Naive B cell (primary cell): ENCODE results near the gene COX14. TPM values are rescaled to one million over a fixed set of nuclear protein-coding genes. Genes with fewer than 3 reads are reported as not detected.
A peak's percentile ranks its signal among the peaks of the same experiment; 100 is the strongest.

ENCODE experiments used
- ATAC-seq, 2 donors: fragments of 150-1000 bp; cut with Tn5 transposase; 2 replicates each; pipeline ENCODE4 v1.10.0; 2021; ENCODE audit warnings: low read depth in 2 of 2, mild to moderate bottlenecking in 2 of 2, moderate library complexity in 2 of 2
- DNase-seq: peaks from one replicate; pipeline ENCODE4 v3.0.0; 2022
- H3K27ac Mint-ChIP-seq, 6 donors: one replicate each; pipeline ENCODE4 v1.8.0; 2020 to 2022; ENCODE audit warnings: mild to moderate bottlenecking in 6 of 6, mixed read lengths in 6 of 6, moderate library complexity in 5 of 6, inconsistent platforms in 2 of 6
- H3K27me3 Mint-ChIP-seq, 3 donors: one replicate each; pipeline ENCODE4 v1.8.0; 2021 to 2022; ENCODE audit warnings: mixed read lengths in 3 of 3, mild to moderate bottlenecking in 1 of 3
- H3K36me3 Mint-ChIP-seq, 2 donors: one replicate each; pipeline ENCODE4 v1.8.0; 2020 to 2022; ENCODE audit warnings: mixed read lengths in 2 of 2, inconsistent platforms in 1 of 2, mild to moderate bottlenecking in 1 of 2
- H3K4me1 Mint-ChIP-seq, 3 donors: one replicate each; pipeline ENCODE4 v1.8.0; 2020 to 2022; ENCODE audit warnings: mixed read lengths in 3 of 3, inconsistent platforms in 1 of 3, mild to moderate bottlenecking in 1 of 3, moderate library complexity in 1 of 3
- H3K4me3 Mint-ChIP-seq, 8 donors: one replicate each; pipeline ENCODE4 v1.8.0; 2020 to 2022; ENCODE audit warnings: mild to moderate bottlenecking in 8 of 8, mixed read lengths in 8 of 8, moderate library complexity in 8 of 8, inconsistent platforms in 2 of 8
- H3K9me3 Mint-ChIP-seq, 7 donors: one replicate each; pipeline ENCODE4 v1.8.0; 2020 to 2022; ENCODE audit warnings: mixed read lengths in 7 of 7, mild to moderate bottlenecking in 5 of 7, inconsistent platforms in 2 of 7, moderate library complexity in 1 of 7
- polyA plus RNA-seq, 6 donors: library from polyadenylated mRNA; unstranded; fragments of 300-500 nt; fragmentation: Illumina TruSeq; gene quantifications; one replicate each; pipeline ENCODE4 v1.2.3, GENCODE V29; 2021; ENCODE audit warnings: low read depth in 6 of 6

Gene COX14
- polyA plus RNA-seq, 6 donors from 2014 or later: 171 to 225 (median 208) TPM

DNA sequence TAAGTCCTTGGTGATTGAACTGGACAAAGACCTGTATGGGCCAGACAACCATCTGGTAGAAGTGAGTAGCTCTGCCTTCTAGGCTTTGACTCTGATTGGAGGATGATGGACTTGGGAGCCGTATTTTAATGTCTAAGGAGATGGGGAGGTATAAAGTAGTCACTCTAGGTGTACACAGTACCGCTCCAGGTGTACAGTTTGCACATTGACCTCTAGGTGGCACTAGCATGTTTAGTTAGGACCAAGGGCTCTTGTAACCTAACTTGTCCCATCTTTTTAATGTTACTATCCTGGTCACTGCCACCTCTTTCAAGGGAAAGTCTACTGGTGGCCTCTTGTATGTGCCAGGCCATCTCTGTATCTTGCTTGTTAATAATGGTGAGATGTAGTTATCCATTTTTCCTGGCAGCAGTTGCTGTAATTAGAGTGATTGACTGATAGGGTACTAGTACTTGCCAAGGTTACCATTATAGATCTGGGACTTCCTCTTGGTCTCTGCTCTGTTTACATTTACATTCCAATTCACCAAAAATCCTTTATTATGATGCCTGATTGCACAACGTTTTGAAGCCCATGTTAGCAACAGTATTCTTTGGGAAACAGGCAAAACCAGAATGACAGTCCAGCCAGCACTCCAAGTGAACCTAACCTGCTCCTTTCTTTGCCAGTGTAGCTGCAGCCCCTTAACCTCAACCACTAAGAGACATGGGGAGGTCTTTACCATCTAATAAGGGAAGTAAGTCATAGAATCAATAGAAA, 23.3 kb upstream of the COX14 start:
- H3K36me3 Mint-ChIP-seq: peaks cover 0 to 4% of the 10 kb centered on the region in 2 donors
- no peaks in the 10 kb centered on the region for H3K27me3 Mint-ChIP-seq
- DNase-seq (peak; percentile 51), ATAC-seq (peak; percentile 13 to 17)
- H3K4me1 Mint-ChIP-seq: peaks cover 16 to 37% (median 37%) of the 10 kb centered on the region in 3 donors
- no peaks in the 10 kb centered on the region for H3K9me3 Mint-ChIP-seq
- peak overlapping the region in 3 of 6 donors; percentile 1 to 82 (median 28) for H3K27ac Mint-ChIP-seq
- peak overlapping the region in 1 of 8 donors; percentile 80 for H3K4me3 Mint-ChIP-seq

DNA sequence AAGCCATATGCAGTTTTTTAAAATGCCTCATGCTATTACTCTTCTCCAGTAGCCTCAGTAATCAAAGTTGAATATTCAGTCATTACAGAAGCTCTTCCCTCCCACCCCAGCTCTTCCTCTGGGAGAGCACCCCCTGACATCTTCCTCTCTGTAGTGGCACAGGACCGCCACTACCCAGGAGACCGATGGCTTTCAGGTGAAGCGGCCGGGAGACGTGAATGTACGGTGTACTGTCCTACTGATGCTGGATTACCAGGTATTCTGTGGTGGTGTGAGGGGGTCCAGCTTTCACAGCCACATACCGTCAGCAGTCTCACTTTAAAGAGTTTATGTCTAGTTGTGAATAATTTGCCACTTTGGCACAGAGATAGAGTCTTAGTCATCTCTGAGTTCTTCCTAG, 22.3 kb upstream of the COX14 start:
- Mint-ChIP-seq H3K4me1 (peaks cover 15 to 34% (median 32%) of the 10 kb centered on the region in 3 donors), H3K9me3 (no peaks in the 10 kb centered on the region), H3K4me3 (no peak overlapping the region), H3K27me3 (no peaks in the 10 kb centered on the region), H3K27ac (peak overlapping the region in 1 of 6 donors; percentile 83), H3K36me3 (peaks cover under 1 to 4% of the 10 kb centered on the region in 2 donors)
- DNase-seq: no peak
- ATAC-seq: no peak

DNA sequence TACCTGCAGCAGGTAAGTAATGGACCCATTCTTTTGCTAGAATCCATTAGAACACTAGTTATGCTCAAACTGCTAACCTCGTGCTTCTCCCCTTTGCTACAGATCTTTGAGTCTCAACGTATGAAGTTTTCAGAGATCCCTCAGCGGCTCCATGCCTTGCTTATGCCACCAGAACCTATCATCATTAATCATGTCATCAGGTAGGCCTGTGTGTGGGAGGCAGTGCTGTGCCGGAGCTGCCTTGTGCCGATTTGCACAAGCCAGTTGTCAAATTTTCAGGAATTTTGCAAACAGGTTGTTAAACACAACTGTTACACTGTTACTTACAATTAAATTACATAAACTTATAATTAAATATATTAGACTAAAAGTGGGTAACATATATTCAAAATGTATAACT, 21.6 kb upstream of the COX14 start:
- Mint-ChIP-seq H3K27me3 (no peaks in the 10 kb centered on the region), H3K27ac (no peak overlapping the region), H3K36me3 (peaks cover 5 to 7% of the 10 kb centered on the region in 2 donors), H3K9me3 (no peaks in the 10 kb centered on the region), H3K4me3 (no peak overlapping the region), H3K4me1 (peaks cover 11 to 29% (median 27%) of the 10 kb centered on the region in 3 donors)
- DNase-seq (no peak), ATAC-seq (no peak)

DNA sequence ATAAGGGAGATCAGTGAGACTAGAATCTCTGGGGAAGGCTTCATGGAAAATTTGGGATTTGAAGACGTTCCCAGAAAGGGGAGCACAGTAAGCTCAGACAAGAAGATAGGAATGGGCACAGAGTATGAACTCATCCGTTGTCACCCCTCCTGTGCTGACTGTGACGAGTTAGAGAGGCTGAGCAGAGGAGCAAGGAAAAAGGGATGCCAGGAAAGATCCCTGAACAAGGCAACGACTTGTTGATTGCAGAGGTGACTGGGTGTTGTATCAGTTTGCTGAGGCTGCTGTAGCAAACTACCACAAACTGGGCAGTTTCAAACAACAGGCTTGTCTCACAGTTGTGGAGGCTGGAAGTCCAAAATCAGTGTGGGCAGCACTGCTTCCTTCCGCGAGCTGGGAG, 14.1 kb upstream of the COX14 start:
- DNase-seq: no peak
- Mint-ChIP-seq H3K4me3 (no peak overlapping the region), H3K9me3 (no peaks in the 10 kb centered on the region), H3K27ac (peak overlapping the region in 1 of 6 donors; percentile 52), H3K27me3 (no peaks in the 10 kb centered on the region), H3K36me3 (peaks cover 32 to 43% of the 10 kb centered on the region in 2 donors), H3K4me1 (peaks cover 0 to 17% (median 7%) of the 10 kb centered on the region in 3 donors)
- ATAC-seq: no peak

DNA sequence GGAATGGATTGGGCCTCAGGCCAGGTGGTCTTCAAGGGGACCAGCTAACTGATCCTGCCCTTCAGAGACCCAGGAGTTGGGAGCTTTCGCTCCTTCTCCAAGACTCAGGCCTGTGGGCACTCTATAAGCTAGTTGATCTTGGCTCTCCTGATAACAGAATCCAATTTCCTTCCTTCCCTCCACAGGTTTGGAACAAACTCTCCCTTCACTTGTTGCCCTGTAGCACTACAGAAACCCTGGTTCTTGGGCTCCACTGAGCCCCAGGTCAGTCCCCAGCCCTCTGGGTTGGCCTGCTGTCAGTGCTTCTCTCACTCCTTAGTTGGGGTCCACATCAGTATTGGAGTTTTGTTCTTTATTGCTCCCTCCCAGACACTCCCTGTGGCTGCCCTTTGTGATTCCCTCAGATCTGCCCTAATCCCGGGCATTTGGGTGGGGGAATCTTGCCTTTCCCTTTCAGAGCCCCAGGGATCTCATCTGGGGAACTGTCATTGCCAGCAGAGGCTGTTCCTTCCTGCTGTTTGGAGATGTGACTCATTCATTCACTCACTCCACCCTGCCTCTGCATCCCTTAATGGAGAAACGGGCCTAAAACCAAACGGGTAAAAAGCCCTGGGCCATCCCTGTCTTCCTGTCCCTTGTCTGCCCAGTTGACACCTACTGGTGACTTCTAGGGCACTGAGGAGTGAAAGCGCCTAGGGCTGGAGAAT, 12.6 kb upstream of the COX14 start:
- Mint-ChIP-seq H3K9me3 (no peaks in the 10 kb centered on the region), H3K27ac (peak overlapping the region in 3 of 6 donors; percentile 10 to 59 (median 31)), H3K4me3 (no peak overlapping the region), H3K4me1 (peaks cover 0 to 17% (median 9%) of the 10 kb centered on the region in 3 donors), H3K36me3 (peaks cover 32 to 43% of the 10 kb centered on the region in 2 donors), H3K27me3 (no peaks in the 10 kb centered on the region)
- no peak for DNase-seq
- no peak for ATAC-seq

DNA sequence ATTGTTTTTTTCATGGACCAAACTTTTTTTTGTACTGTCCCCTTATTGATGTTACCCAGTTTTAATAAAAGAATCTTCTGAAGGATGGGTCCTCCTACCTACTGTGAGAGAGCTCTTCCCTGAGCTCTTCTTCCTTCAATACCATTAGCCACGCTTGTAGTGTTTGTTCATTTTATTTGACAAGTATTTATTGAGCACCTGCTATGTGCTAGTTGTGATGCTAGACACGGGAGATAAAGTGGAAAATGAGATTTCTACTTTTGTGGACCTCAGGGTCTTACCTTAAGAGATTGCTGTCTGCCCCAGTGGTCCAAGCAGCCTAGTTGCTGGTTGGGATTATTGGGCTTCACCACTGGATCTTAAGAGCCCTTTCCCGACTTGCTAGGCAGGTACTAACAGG, 11.5 kb upstream of the COX14 start:
- H3K27ac Mint-ChIP-seq: peak overlapping the region in 4 of 6 donors; percentile 10 to 82 (median 65)
- DNase-seq (no peak), ATAC-seq (no peak)
- H3K9me3 Mint-ChIP-seq: no peaks in the 10 kb centered on the region
- no peaks in the 10 kb centered on the region for H3K27me3 Mint-ChIP-seq
- H3K4me1 Mint-ChIP-seq: peaks cover 0 to 20% (median 9%) of the 10 kb centered on the region in 3 donors
- H3K36me3 Mint-ChIP-seq: peaks cover 29 to 34% of the 10 kb centered on the region in 2 donors
- H3K4me3 Mint-ChIP-seq: no peak overlapping the region

DNA sequence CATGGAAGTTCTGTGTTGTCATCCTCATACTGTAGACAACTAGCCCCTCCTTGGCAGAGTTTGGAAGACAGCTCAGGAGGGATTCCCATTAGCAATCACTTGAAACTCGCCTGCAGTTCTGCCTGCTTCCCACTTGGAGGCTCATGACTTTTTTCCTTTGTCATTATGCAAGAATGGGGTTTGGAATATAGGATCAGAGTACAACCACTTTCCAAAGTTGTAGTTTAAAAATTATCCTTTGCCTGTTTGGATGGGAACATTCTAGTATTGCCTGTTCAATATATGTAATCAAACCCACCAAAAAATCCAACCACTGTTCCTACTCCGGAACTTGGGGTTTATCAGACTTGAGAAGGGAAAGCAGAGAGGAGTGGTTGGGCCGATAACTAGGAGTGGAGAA, 10.4 kb upstream of the COX14 start:
- Mint-ChIP-seq H3K4me3 (no peak overlapping the region), H3K27me3 (no peaks in the 10 kb centered on the region), H3K4me1 (peaks cover 3 to 23% (median 9%) of the 10 kb centered on the region in 3 donors), H3K36me3 (peaks cover 20 to 23% of the 10 kb centered on the region in 2 donors), H3K9me3 (no peaks in the 10 kb centered on the region), H3K27ac (peak overlapping the region in 1 of 6 donors; percentile 69)
- ATAC-seq (no peak), DNase-seq (no peak)

DNA sequence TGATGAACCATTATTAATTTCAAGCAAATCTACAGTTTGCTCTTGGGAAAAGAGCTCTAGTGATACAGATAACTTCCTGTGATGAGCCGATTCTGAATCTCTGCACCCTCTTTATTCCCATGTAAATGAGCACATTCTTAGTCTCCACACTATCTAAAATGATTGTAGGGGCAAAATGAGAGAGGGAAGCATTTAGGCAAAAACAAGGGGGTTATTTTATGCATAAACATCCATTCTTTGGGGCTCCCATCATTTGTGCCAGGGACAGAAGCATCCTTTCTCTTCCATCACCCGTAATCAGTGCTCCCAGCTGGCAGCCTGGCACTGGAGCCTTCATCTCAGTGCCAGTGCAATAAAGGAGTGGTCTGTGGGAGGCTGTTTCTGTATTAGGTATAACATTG, 9.9 kb upstream of the COX14 start:
- DNase-seq: no peak
- H3K27ac Mint-ChIP-seq: no peak overlapping the region
- peaks cover 20 to 21% of the 10 kb centered on the region in 2 donors for H3K36me3 Mint-ChIP-seq

DNA sequence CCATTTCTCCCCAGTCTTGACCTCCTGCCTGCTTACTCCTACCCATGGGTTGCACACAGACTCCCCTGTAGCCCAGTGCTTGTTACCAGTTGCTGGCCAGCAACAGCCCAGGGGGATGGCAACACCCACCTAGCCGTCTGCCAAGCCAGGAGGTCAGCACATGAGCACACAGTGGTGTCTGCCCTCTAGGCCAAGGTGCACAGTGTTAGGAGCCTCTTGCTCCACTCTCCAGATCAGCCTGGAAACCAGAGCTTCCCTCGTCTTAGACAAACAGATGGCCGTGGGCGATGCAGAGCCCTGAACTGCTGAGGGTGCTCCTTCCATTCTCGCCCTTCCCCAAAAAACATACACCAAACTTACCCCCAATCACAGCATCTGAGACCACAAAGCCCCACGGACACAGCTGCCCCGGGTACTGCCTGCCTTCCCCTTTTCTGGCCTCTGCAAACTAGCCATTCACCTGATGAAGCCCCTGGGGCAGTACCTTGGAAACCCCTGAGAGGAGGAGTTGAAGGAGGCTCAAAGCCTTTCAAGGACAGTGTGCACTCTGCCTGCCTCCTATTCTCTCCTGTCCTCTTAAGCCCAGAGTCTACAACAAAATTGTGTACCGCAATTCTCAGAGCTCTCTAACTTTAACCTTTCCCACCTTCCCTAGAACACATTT, 9.3 kb upstream of the COX14 start:
- no peak for DNase-seq
- peaks cover 20 to 21% of the 10 kb centered on the region in 2 donors for H3K36me3 Mint-ChIP-seq
- no peak for ATAC-seq
- no peaks in the 10 kb centered on the region for H3K27me3 Mint-ChIP-seq
- peaks cover 3 to 21% (median 9%) of the 10 kb centered on the region in 3 donors for H3K4me1 Mint-ChIP-seq
- no peak overlapping the region for H3K4me3 Mint-ChIP-seq
- H3K9me3 Mint-ChIP-seq: no peaks in the 10 kb centered on the region
- peak overlapping the region in 2 of 6 donors; percentile 10 to 56 for H3K27ac Mint-ChIP-seq

More for the DNA sequence above, 9.9 kb upstream of the COX14 start:
- H3K4me3 Mint-ChIP-seq: no peak overlapping the region
- no peaks in the 10 kb centered on the region for H3K27me3 Mint-ChIP-seq
- no peak for ATAC-seq
- H3K9me3 Mint-ChIP-seq: no peaks in the 10 kb centered on the region
- peaks cover 3 to 21% (median 9%) of the 10 kb centered on the region in 3 donors for H3K4me1 Mint-ChIP-seq

DNA sequence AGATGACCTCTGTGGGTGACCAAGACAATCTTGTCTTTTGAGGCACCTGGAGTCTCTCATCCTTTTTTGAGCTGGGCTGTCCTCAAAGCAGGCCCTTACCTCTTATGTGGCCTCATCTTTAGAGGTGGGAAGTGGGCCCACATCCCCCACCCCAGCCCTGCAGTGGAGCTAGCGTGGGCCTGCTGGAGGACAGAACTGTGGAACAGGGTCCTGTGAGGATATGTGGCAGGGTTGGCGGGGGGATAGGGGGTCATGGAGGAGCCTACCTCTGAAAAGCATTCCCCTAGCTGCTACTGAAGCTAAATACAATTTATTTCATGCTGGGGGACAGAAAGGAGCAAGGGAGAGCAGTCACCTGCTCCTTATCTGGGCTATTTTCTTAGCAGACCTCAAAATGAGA, 8.7 kb upstream of the COX14 start:
- Mint-ChIP-seq H3K4me1 (peaks cover 5 to 23% (median 12%) of the 10 kb centered on the region in 3 donors), H3K36me3 (peaks cover 20 to 21% of the 10 kb centered on the region in 2 donors), H3K27ac (peak overlapping the region in 3 of 6 donors; percentile 10 to 66 (median 52)), H3K4me3 (no peak overlapping the region), H3K27me3 (no peaks in the 10 kb centered on the region), H3K9me3 (no peaks in the 10 kb centered on the region)
- DNase-seq (no peak), ATAC-seq (no peak)

DNA sequence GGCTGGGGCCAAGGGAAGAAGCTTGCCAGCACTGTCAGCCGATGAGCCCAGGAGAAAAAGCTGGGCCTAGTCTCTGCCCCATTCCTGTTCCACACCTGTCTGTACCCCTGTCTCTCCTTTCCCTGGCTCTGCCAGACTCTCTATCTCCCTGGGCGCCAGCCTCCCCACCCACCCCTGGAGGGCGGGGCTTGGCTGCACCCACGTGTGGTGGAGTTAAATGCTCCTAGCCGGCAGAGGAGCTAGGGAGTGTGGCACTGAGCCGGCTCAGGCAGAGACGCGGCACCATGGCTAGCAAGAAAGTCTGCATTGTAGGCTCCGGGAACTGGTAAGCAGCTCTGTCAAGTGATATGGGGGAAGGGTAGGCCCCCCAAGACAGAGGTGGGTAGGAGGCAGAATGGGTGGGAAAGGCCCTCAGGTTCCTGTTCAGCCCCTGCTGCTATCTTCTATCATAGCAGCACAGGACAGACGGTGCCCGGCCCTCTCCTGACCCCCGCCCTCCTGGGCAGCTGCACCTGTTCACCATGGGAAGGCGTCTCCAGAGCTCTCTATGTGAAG, 8.2 kb upstream of the COX14 start, which contains the start of gene GPD1:
TSS of gene GPD1 (plus strand) at position 242 of the 555 bp plus-strand sequence. CDS start at position 285, 43 bp downstream.
- Mint-ChIP-seq H3K9me3 (no peaks in the 10 kb centered on the region), H3K4me3 (no peak within 1 kb of the TSS), H3K27ac (peak within 1 kb of the TSS in 3 of 6 donors; percentile 10 to 66 (median 52)), H3K36me3 (peaks cover 16 to 18% of the 10 kb centered on the region in 2 donors), H3K4me1 (peaks cover 10 to 28% (median 14%) of the 10 kb centered on the region in 3 donors), H3K27me3 (no peaks in the 10 kb centered on the region)
- ATAC-seq: no peak
- DNase-seq: no peak

DNA sequence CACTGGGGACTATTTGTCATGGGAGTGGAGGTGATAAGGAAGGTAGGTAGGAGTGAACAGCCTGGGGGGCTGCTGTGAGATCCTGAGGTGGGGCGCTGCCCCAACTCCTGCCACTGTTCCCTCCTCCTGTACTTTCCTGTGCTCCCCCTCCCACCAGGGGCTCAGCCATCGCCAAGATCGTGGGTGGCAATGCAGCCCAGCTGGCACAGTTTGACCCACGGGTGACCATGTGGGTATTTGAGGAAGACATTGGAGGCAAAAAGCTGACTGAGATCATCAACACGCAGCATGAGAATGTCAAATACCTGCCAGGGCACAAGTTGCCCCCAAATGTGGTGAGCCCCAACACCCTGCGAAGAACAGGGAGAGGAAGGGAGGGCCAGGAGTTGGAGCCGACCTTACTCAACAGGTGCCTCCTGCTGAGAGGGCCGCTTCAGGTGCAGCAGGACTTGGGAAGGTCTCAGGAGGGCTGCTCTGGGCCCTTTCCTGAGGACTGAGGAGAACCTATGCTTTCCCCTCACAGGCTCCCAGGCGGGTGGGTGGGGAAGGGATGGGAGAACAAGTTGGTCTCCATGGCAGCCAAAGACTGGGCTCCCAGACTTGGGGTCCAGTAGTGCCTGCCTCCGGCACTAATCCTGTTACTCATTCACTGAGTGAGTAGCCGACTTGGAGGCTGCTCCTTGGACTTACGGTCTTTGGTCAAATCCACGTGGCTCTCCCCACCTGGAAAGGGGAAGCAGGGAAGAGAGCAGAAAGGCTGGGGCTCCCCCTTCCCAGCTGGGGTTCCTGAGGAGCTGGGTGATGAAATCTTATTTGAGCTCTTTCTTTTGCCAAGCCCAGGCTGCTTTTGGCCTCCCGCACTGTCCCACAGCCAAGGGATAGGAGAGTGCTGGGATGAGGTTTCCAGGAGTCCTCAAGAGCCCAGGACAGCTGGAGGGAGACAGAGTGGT, 7.3 kb upstream of the COX14 start:
- Mint-ChIP-seq H3K27ac (peak overlapping the region in 1 of 6 donors; percentile 42), H3K27me3 (no peaks in the 10 kb centered on the region), H3K4me3 (no peak overlapping the region), H3K9me3 (no peaks in the 10 kb centered on the region), H3K36me3 (peaks cover 7 to 10% of the 10 kb centered on the region in 2 donors), H3K4me1 (peaks cover 18 to 29% (median 22%) of the 10 kb centered on the region in 3 donors)
- ATAC-seq: no peak
- DNase-seq: no peak
